ENCODE results near the gene C15orf39.

C15orf39 gene

GRCh38 chr15:75181780-75182179, 19.9 kb upstream of the C15orf39 start:
- TF ChIP-seq, protein P1, sequence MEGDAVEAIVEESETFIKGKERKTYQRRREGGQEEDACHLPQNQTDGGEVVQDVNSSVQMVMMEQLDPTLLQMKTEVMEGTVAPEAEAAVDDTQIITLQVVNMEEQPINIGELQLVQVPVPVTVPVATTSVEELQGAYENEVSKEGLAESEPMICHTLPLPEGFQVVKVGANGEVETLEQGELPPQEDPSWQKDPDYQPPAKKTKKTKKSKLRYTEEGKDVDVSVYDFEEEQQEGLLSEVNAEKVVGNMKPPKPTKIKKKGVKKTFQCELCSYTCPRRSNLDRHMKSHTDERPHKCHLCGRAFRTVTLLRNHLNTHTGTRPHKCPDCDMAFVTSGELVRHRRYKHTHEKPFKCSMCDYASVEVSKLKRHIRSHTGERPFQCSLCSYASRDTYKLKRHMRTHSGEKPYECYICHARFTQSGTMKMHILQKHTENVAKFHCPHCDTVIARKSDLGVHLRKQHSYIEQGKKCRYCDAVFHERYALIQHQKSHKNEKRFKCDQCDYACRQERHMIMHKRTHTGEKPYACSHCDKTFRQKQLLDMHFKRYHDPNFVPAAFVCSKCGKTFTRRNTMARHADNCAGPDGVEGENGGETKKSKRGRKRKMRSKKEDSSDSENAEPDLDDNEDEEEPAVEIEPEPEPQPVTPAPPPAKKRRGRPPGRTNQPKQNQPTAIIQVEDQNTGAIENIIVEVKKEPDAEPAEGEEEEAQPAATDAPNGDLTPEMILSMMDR (conservative IDR thresholded peaks at IDR 0.05; ENCODE audit: low read depth, low read length): no peak
- H3K4me3 ChIP-seq (ENCODE audit: low read length): no peak overlapping the region
- no peak for DNase-seq (ENCODE audit: low read depth)

DNA sequence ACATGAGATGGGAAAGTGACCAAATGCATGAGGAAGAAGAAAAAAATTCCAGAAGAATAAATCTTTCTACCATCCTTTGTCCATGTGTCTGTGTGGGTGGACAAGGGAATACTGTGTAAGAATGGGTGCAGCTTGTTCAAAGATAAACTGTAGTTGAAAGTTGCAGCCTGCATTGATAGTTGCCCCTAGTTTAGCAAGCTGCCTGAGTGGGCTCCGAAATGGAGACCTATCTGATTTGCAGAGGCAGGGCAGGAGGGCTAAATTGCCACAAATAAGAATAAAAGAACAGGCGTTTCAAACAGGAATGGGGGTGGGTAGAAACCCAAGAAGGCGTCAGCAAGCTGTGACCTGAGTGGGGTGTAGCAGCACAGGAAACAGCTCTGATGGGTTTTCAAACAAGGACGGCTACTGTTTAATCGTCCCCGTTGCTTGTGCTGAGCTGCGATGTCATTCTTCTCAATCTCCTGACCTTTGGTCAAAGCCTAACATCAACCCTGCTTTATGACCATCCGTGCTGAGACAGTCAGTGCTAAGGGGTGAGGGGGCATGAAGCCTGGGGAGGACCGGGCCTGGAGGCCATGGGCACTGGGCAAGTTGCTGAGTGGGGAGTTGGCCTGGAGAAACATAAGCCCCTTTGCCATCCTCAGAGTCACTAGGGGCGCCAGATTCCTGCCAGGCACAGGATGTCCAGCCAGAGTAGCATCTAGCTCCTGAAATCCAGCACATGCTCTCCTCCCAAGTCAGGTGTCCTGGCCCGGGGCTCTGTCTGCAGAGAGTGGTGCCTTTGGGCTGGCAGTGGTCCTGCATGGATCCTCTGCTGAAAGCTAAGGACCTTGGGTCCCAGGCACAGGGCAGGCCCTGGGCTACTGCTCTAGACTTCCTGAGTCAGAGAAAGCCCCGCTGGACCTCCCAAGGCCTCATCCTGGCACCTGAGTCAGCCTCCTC, 19.2 kb upstream of the C15orf39 start:
- TF ChIP-seq, protein P1 (conservative IDR thresholded peaks at IDR 0.05; ENCODE audit: low read depth, low read length): no peak
- no peak overlapping the region for H3K4me3 ChIP-seq (ENCODE audit: low read length)
- no peak for DNase-seq (ENCODE audit: low read depth)

GRCh38 chr15:75185271-75186029, 16.2 kb upstream of the C15orf39 start:
- no peak overlapping the region for H3K4me3 ChIP-seq (ENCODE audit: low read length)
- TF ChIP-seq, protein P1 (conservative IDR thresholded peaks at IDR 0.05; ENCODE audit: low read depth, low read length): no peak
- DNase-seq (ENCODE audit: low read depth): no peak

DNA sequence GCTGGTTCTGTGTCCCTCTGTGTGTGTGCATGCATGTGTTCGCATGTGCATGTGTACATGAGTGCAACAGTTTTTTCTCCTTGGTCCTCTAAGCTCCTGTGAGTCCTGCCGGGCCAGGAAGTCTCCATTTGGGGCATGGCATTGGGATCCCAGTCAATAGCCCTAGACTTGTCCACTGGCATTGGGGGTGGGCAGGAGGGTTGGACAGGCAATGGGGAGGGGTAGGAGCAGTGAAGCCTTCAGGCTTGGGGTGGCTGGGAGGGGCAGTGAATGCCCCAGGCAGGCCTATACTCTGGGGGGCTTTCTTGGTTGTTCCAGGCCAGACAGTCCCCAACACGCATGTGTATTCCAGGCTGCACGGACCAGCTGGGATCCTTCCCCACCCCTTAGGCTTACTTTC, 15.6 kb upstream of the C15orf39 start:
- H3K4me3 ChIP-seq (ENCODE audit: low read length): no peak overlapping the region
- TF ChIP-seq, protein P1 (conservative IDR thresholded peaks at IDR 0.05; ENCODE audit: low read depth, low read length): no peak
- DNase-seq (ENCODE audit: low read depth): no peak

DNA sequence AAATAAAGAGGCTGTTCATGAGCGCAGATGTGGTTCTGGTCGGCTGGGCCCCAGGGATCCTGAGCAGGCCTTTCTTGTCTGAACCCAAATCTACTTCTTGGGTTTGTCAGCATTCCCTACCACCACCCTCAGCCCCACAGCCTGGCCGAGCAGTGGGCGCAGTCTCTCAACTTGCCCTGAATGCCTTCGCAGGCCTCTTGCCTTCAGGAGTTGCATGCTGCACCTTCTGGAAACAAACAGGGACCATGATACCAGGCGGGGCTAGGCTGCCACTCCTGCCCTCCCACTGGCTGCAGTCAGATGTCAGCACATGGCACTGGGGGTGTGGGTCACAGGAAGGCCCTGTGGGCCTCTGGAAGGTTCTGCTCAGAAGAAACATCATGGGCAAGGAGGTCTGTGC, 13.2 kb upstream of the C15orf39 start:
- TF ChIP-seq, protein P1 (conservative IDR thresholded peaks at IDR 0.05; ENCODE audit: low read depth, low read length): no peak
- no peak for DNase-seq (ENCODE audit: low read depth)
- no peak overlapping the region for H3K4me3 ChIP-seq (ENCODE audit: low read length)

DNA sequence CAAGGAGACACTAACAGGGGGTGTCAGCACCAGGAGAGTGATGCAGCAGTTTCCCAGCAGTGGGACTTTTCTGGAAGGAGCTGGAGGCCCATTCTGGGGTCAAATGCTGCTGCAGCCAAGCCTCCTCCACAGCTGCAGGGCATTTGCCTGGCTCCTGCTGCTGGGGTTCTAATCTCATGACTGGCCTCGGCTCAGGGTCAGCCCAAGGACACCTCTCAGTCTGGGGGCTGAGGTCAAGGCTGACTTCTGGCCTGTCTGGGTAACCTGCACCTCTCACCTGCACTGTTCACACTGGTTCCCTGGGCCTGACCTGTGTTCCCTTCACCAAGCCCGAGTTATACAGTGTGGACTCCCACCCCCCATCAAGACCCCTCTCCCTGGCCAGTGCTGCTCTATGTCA, 10.4 kb upstream of the C15orf39 start:
- TF ChIP-seq, protein P1 (conservative IDR thresholded peaks at IDR 0.05; ENCODE audit: low read depth, low read length): no peak
- DNase-seq (ENCODE audit: low read depth): no peak

More for the DNA sequence above, 10.4 kb upstream of the C15orf39 start:
- no peak overlapping the region for H3K4me3 ChIP-seq (ENCODE audit: low read length)

Measured in retinal pigment epithelial cell (primary cell).